ENCODE data around the gene HAND2.

Gene HAND2

GRCh38 chr4:173506597-173507211 lies 23.3 kb downstream of the HAND2 start:
- H3K36me3 ChIP-seq (ENCODE audit: control insufficient read depth, insufficient read depth, low read length), result no peaks in the 10 kb centered on the region
- peaks cover 100% of the 10 kb centered on the region for H3K27me3 ChIP-seq (ENCODE audit: control insufficient read depth, insufficient read depth, low read length)
- no peak overlapping the region for H3K27ac ChIP-seq (ENCODE audit: low read depth, low read length)
- no peak overlapping the region for H3K9ac ChIP-seq (ENCODE audit: low read length)
- H3K4me3 ChIP-seq (ENCODE audit: low read depth, low read length), result peak overlapping the region; percentile 50
- no peaks in the 10 kb centered on the region for H3K9me3 ChIP-seq (ENCODE audit: control insufficient read depth, insufficient read depth, low read depth, low read length)
- peaks cover 28% of the 10 kb centered on the region for H3K4me1 ChIP-seq (ENCODE audit: control insufficient read depth, insufficient read depth, low read length)

- H3K4me3 ChIP-seq (ENCODE audit: low read depth, low read length), result peak overlapping the region; percentile 50; the same call in 1 of the 2 replicates
- no peaks in the 10 kb centered on the region for H3K9me3 ChIP-seq (ENCODE audit: control insufficient read depth, insufficient read depth, low read depth, low read length)
- H3K27me3 ChIP-seq (ENCODE audit: control insufficient read depth, insufficient read depth, low read length), result peaks cover 100% of the 10 kb centered on the region
- no peak overlapping the region for H3K27ac ChIP-seq (ENCODE audit: low read depth, low read length)
- no peaks in the 10 kb centered on the region for H3K36me3 ChIP-seq (ENCODE audit: control insufficient read depth, insufficient read depth, low read length)
- no peak overlapping the region for H3K9ac ChIP-seq (ENCODE audit: low read length)
- H3K4me1 ChIP-seq (ENCODE audit: control insufficient read depth, insufficient read depth, low read length), result peaks cover 28% of the 10 kb centered on the region
Observed at GRCh38 chr4:173505924-173506518, 24.0 kb downstream of the HAND2 start.

GRCh38 chr4:173504181-173504503 lies 25.9 kb downstream of the HAND2 start:
- H3K9ac ChIP-seq (ENCODE audit: low read length), result no peak overlapping the region
- H3K36me3 ChIP-seq (ENCODE audit: control insufficient read depth, insufficient read depth, low read length), result no peaks in the 10 kb centered on the region
- H3K9me3 ChIP-seq (ENCODE audit: control insufficient read depth, insufficient read depth, low read depth, low read length), result no peaks in the 10 kb centered on the region
- H3K4me1 ChIP-seq (ENCODE audit: control insufficient read depth, insufficient read depth, low read length), result peaks cover 26% of the 10 kb centered on the region
- no peak overlapping the region for H3K4me3 ChIP-seq (ENCODE audit: low read depth, low read length)
- H3K27me3 ChIP-seq (ENCODE audit: control insufficient read depth, insufficient read depth, low read length), result peaks cover 100% of the 10 kb centered on the region
- no peak overlapping the region for H3K27ac ChIP-seq (ENCODE audit: low read depth, low read length)

- H3K4me3 ChIP-seq (ENCODE audit: low read depth, low read length), result no peak overlapping the region
- H3K27me3 ChIP-seq (ENCODE audit: control insufficient read depth, insufficient read depth, low read length), result peaks cover 99% of the 10 kb centered on the region
- peaks cover 20% of the 10 kb centered on the region for H3K4me1 ChIP-seq (ENCODE audit: control insufficient read depth, insufficient read depth, low read length)
- no peak overlapping the region for H3K27ac ChIP-seq (ENCODE audit: low read depth, low read length)
- no peaks in the 10 kb centered on the region for H3K36me3 ChIP-seq (ENCODE audit: control insufficient read depth, insufficient read depth, low read length)
- no peak overlapping the region for H3K9ac ChIP-seq (ENCODE audit: low read length)
- H3K9me3 ChIP-seq (ENCODE audit: control insufficient read depth, insufficient read depth, low read depth, low read length), result no peaks in the 10 kb centered on the region
Observed at GRCh38 chr4:173503330-173504180, 26.5 kb downstream of the HAND2 start.

- no peaks in the 10 kb centered on the region for H3K36me3 ChIP-seq (ENCODE audit: control insufficient read depth, insufficient read depth, low read length)
- H3K27me3 ChIP-seq (ENCODE audit: control insufficient read depth, insufficient read depth, low read length), result peaks cover 95% of the 10 kb centered on the region
- H3K27ac ChIP-seq (ENCODE audit: low read depth, low read length), result no peak overlapping the region
- H3K9ac ChIP-seq (ENCODE audit: low read length), result no peak overlapping the region
- H3K9me3 ChIP-seq (ENCODE audit: control insufficient read depth, insufficient read depth, low read depth, low read length), result no peaks in the 10 kb centered on the region
- no peak overlapping the region for H3K4me3 ChIP-seq (ENCODE audit: low read depth, low read length)
- H3K4me1 ChIP-seq (ENCODE audit: control insufficient read depth, insufficient read depth, low read length), result peaks cover 13% of the 10 kb centered on the region
Observed at GRCh38 chr4:173502282-173502681, 27.7 kb downstream of the HAND2 start.

- Histone ChIP-seq H3K9ac (ENCODE audit: low read length) (no peak overlapping the region), H3K9me3 (ENCODE audit: control insufficient read depth, insufficient read depth, low read depth, low read length) (no peaks in the 10 kb centered on the region), H3K27ac (ENCODE audit: low read depth, low read length) (no peak overlapping the region), H3K4me3 (ENCODE audit: low read depth, low read length) (peak overlapping the region; percentile 41; the same call in 1 of the 2 replicates), H3K36me3 (ENCODE audit: control insufficient read depth, insufficient read depth, low read length) (no peaks in the 10 kb centered on the region), H3K27me3 (ENCODE audit: control insufficient read depth, insufficient read depth, low read length) (peaks cover 89% of the 10 kb centered on the region), H3K4me1 (ENCODE audit: control insufficient read depth, insufficient read depth, low read length) (peaks cover 9% of the 10 kb centered on the region)
Observed at GRCh38 chr4:173501592-173502150, 28.4 kb downstream of the HAND2 start.

GRCh38 chr4:173500841-173501591 lies 29.0 kb downstream of the HAND2 start:
- H3K27me3 ChIP-seq (ENCODE audit: control insufficient read depth, insufficient read depth, low read length), result peaks cover 87% of the 10 kb centered on the region
- H3K4me3 ChIP-seq (ENCODE audit: low read depth, low read length), result peak overlapping the region; percentile 41; the same call in 1 of the 2 replicates

GRCh38 chr4:173499658-173500535 lies 30.1 kb downstream of the HAND2 start:
- Histone ChIP-seq H3K27me3 (ENCODE audit: control insufficient read depth, insufficient read depth, low read length) (peaks cover 87% of the 10 kb centered on the region), H3K36me3 (ENCODE audit: control insufficient read depth, insufficient read depth, low read length) (no peaks in the 10 kb centered on the region)

More at GRCh38 chr4:173500841-173501591, 29.0 kb downstream of the HAND2 start:
- no peak overlapping the region for H3K9ac ChIP-seq (ENCODE audit: low read length)
- H3K27ac ChIP-seq (ENCODE audit: low read depth, low read length), result no peak overlapping the region
- peaks cover 4% of the 10 kb centered on the region for H3K4me1 ChIP-seq (ENCODE audit: control insufficient read depth, insufficient read depth, low read length)
- no peaks in the 10 kb centered on the region for H3K9me3 ChIP-seq (ENCODE audit: control insufficient read depth, insufficient read depth, low read depth, low read length)
- no peaks in the 10 kb centered on the region for H3K36me3 ChIP-seq (ENCODE audit: control insufficient read depth, insufficient read depth, low read length)

GRCh38 chr4:173498771-173499170 lies 31.3 kb downstream of the HAND2 start:
- Histone ChIP-seq H3K27me3 (ENCODE audit: control insufficient read depth, insufficient read depth, low read length) (peaks cover 86% of the 10 kb centered on the region), H3K4me3 (ENCODE audit: low read depth, low read length) (no peak overlapping the region), H3K9me3 (ENCODE audit: control insufficient read depth, insufficient read depth, low read depth, low read length) (no peaks in the 10 kb centered on the region), H3K4me1 (ENCODE audit: control insufficient read depth, insufficient read depth, low read length) (peaks cover 8% of the 10 kb centered on the region), H3K9ac (ENCODE audit: low read length) (no peak overlapping the region), H3K27ac (ENCODE audit: low read depth, low read length) (no peak overlapping the region), H3K36me3 (ENCODE audit: control insufficient read depth, insufficient read depth, low read length) (no peaks in the 10 kb centered on the region)

More at GRCh38 chr4:173499658-173500535, 30.1 kb downstream of the HAND2 start:
- H3K27ac ChIP-seq (ENCODE audit: low read depth, low read length), result no peak overlapping the region
- peaks cover 4% of the 10 kb centered on the region for H3K4me1 ChIP-seq (ENCODE audit: control insufficient read depth, insufficient read depth, low read length)
- H3K4me3 ChIP-seq (ENCODE audit: low read depth, low read length), result peak overlapping the region; percentile 37; the same call in 1 of the 2 replicates
- H3K9ac ChIP-seq (ENCODE audit: low read length), result no peak overlapping the region
- H3K9me3 ChIP-seq (ENCODE audit: control insufficient read depth, insufficient read depth, low read depth, low read length), result no peaks in the 10 kb centered on the region

GRCh38 chr4:173498023-173498422 lies 32.0 kb downstream of the HAND2 start:
- no peak overlapping the region for H3K27ac ChIP-seq (ENCODE audit: low read depth, low read length)
- peaks cover 86% of the 10 kb centered on the region for H3K27me3 ChIP-seq (ENCODE audit: control insufficient read depth, insufficient read depth, low read length)
- no peak overlapping the region for H3K4me3 ChIP-seq (ENCODE audit: low read depth, low read length)
- no peak overlapping the region for H3K9ac ChIP-seq (ENCODE audit: low read length)
- H3K9me3 ChIP-seq (ENCODE audit: control insufficient read depth, insufficient read depth, low read depth, low read length), result no peaks in the 10 kb centered on the region
- H3K4me1 ChIP-seq (ENCODE audit: control insufficient read depth, insufficient read depth, low read length), result peaks cover 8% of the 10 kb centered on the region
- no peaks in the 10 kb centered on the region for H3K36me3 ChIP-seq (ENCODE audit: control insufficient read depth, insufficient read depth, low read length)
